NCI-H146 treated with DMSO at 0.1 percent for 48 hours (cell line): ENCODE measurements around the gene ZBTB8OS.
"Not testable (repeated sequence)": the region's sequence is repeated elsewhere in the genome, so short reads cannot be mapped to it uniquely, and the experiment has no call there.

ENCODE experiments used
- DNase-seq: peaks from one replicate; lab custom pipeline; 2025; ENCODE audit not compliant: unreplicated experiment; lab: John Stamatoyannopoulos, UW

Gene ZBTB8OS

GRCh38 chr1:32650248-32650751 is at the start of gene ZBTB8OS:
TSS of gene ZBTB8OS (minus strand) at chr1:32650550. CDS start at chr1:32650529, 21 bp downstream.
- DNase-seq = peak; percentile 82

- DNase-seq = not testable (repeated sequence)
Observed at GRCh38 chr1:32696996-32697395, 46.6 kb upstream of the ZBTB8OS start.

GRCh38 chr1:32696041-32696440 is 45.7 kb upstream of the ZBTB8OS start:
- no peak for DNase-seq

GRCh38 chr1:32695098-32695904 is 45.0 kb upstream of the ZBTB8OS start:
- no peak for DNase-seq

- DNase-seq = no peak
Observed at GRCh38 chr1:32693455-32694174, 43.3 kb upstream of the ZBTB8OS start.

- no peak for DNase-seq
Observed at GRCh38 chr1:32686387-32686786, 36.0 kb upstream of the ZBTB8OS start.

- DNase-seq = no peak
Observed at GRCh38 chr1:32685498-32685897, 35.1 kb upstream of the ZBTB8OS start.

GRCh38 chr1:32684167-32684811 is 33.9 kb upstream of the ZBTB8OS start:
- no peak for DNase-seq

GRCh38 chr1:32683397-32683796 is 33.0 kb upstream of the ZBTB8OS start:
- no peak for DNase-seq

GRCh38 chr1:32681999-32682398 is 31.6 kb upstream of the ZBTB8OS start:
- DNase-seq = no peak

- DNase-seq = no peak
Observed at GRCh38 chr1:32681509-32681908, 31.2 kb upstream of the ZBTB8OS start.

GRCh38 chr1:32680642-32681041 is 30.3 kb upstream of the ZBTB8OS start:
- no peak for DNase-seq

- not testable (repeated sequence) for DNase-seq
Observed at GRCh38 chr1:32679993-32680392, 29.6 kb upstream of the ZBTB8OS start.

- DNase-seq = no peak
Observed at GRCh38 chr1:32676945-32677344, 26.6 kb upstream of the ZBTB8OS start.

GRCh38 chr1:32668716-32669115 is 18.4 kb upstream of the ZBTB8OS start:
- DNase-seq = not testable (repeated sequence)

GRCh38 chr1:32666901-32667566 is 16.7 kb upstream of the ZBTB8OS start:
- DNase-seq = no peak

- DNase-seq = no peak
Observed at GRCh38 chr1:32665915-32666314, 15.6 kb upstream of the ZBTB8OS start.

GRCh38 chr1:32659581-32659980 is 9.2 kb upstream of the ZBTB8OS start:
- no peak for DNase-seq

- no peak for DNase-seq
Observed at GRCh38 chr1:32652244-32652962, 2.1 kb upstream of the ZBTB8OS start.

- DNase-seq = no peak
Observed at GRCh38 chr1:32651461-32652073, 1.2 kb upstream of the ZBTB8OS start.
